SK-N-SH (cell line): ENCODE measurements around the gene CATSPER3. TPM values are rescaled to one million over a fixed set of nuclear protein-coding genes. Genes with fewer than 3 reads are reported as not detected.

Source experiments
- CTCF ChIA-PET: fragments of 300-600, 350-600 bp; formaldehyde crosslinking; extraction: SDS; loops from one replicate; lab custom pipeline; 2021; lab: Yijun Ruan, JAX
- POLR2A ChIA-PET: fragments of 350-600 bp; sonication (Branson Sonifier 250); formaldehyde crosslinking; extraction: SDS; loops from one replicate; lab custom pipeline; 2020; ENCODE audit warnings: antibody characterized with exemption, inconsistent platforms; lab: Yijun Ruan, JAX
- DNase-seq: peaks from one replicate; pipeline ENCODE4 v3.0.0; 2012
- H2AFZ ChIP-seq: fragments of 200-600 bp; sonication (generic); 2 replicates; pipeline ENCODE4 v1.8.1; 2016; ENCODE audit warnings: antibody characterized with exemption, mild to moderate bottlenecking, low read depth
- H3F3A ChIP-seq: fragments of 200-600 bp; sonication (generic); replicated peaks from 2 replicates; pipeline ENCODE3; 2016; ENCODE audit warnings: antibody characterized with exemption, mild to moderate bottlenecking; ENCODE audit not compliant: insufficient read depth
- H3K27ac ChIP-seq, 2 experiments: fragments of 200-500 bp in 1 of 2; fragments of 200-600 bp in 1 of 2; sonication (Bioruptor generic) in 1 of 2; sonication (generic), shearing (Covaris generic) in 1 of 2; 2 replicates each; pipeline versions ENCODE4 v1.5.1 to v1.6.1; 2014 to 2016; ENCODE audit warnings: low read depth in 2 of 2, inconsistent platforms in 1 of 2, low read length in 1 of 2, mild to moderate bottlenecking in 1 of 2, mixed read lengths in 1 of 2
- H3K27me3 ChIP-seq: fragments of 200-600 bp; sonication (generic), shearing (Covaris generic); 2 replicates; pipeline ENCODE4 v1.6.1; 2016; ENCODE audit warnings: mixed run types; ENCODE audit not compliant: insufficient read depth
- H3K36me3 ChIP-seq, 2 experiments: fragments of 200-500 bp in 1 of 2; fragments of 200-600 bp in 1 of 2; sonication (Bioruptor generic) in 1 of 2; sonication (generic) in 1 of 2; replicated peaks in 1 of 2; 2 replicates each; pipeline versions ENCODE3 to v1.5.1; 2014 to 2016; ENCODE audit warnings: low read length in 1 of 2, mild to moderate bottlenecking in 1 of 2; ENCODE audit not compliant: insufficient read depth in 2 of 2, control insufficient read depth in 1 of 2
- H3K4me1 ChIP-seq, 2 experiments: fragments of 200-500 bp in 1 of 2; fragments of 200-600 bp in 1 of 2; sonication (Bioruptor generic) in 1 of 2; sonication (generic), shearing (Covaris generic) in 1 of 2; 2 replicates each; pipeline versions ENCODE4 v1.5.1 to v1.6.1; 2014 to 2016; ENCODE audit warnings: low read depth in 1 of 2, low read length in 1 of 2, mixed run types in 1 of 2; ENCODE audit not compliant: insufficient read depth in 2 of 2, control insufficient read depth in 1 of 2
- H3K4me2 ChIP-seq: fragments of 200-600 bp; sonication (generic), shearing (Covaris generic); 2 replicates; pipeline ENCODE4 v1.6.1; 2017; ENCODE audit warnings: mixed run types
- H3K4me3 ChIP-seq, 2 experiments: fragments of 200-500 bp in 1 of 2; fragments of 200-600 bp in 1 of 2; sonication (Bioruptor generic) in 1 of 2; sonication (generic), shearing (Covaris generic) in 1 of 2; 2 replicates each; pipeline versions ENCODE4 v1.5.1 to v1.8.1; 2014 to 2016; ENCODE audit warnings: low read depth in 2 of 2, inconsistent platforms in 1 of 2, low read length in 1 of 2, mild to moderate bottlenecking in 1 of 2, mixed read lengths in 1 of 2, moderate library complexity in 1 of 2
- H3K79me2 ChIP-seq: fragments of 200-600 bp; sonication (generic); 2 replicates; pipeline ENCODE4 v1.8.1; 2017; ENCODE audit warnings: mild to moderate bottlenecking; ENCODE audit not compliant: insufficient read depth
- H3K9ac ChIP-seq: fragments of 200-600 bp; sonication (generic); 2 replicates; pipeline ENCODE4 v1.6.1; 2017; ENCODE audit warnings: mixed run types
- H3K9me2 ChIP-seq: fragments of 200-600 bp; sonication (generic); 2 replicates; pipeline ENCODE4 v1.6.1; 2017; ENCODE audit warnings: mixed run types
- H3K9me3 ChIP-seq: fragments of 200-600 bp; sonication (generic); 2 replicates; pipeline ENCODE4 v1.6.1; 2017; ENCODE audit warnings: mixed run types, mild to moderate bottlenecking, moderate library complexity
- H4K20me1 ChIP-seq: fragments of 200-600 bp; sonication (generic); 2 replicates; pipeline ENCODE4 v1.6.1; 2017; ENCODE audit warnings: mild to moderate bottlenecking, mixed run types; ENCODE audit not compliant: insufficient read depth
- CHD2 ChIP-seq: fragments of 150-350 bp; IDR thresholded peaks from 2 replicates; pipeline ENCODE4 v1.6.1; 2018; ENCODE audit warnings: low read length; ENCODE audit not compliant: partially characterized antibody
- CTCF ChIP-seq: fragments of 200-600 bp; sonication (generic); IDR thresholded peaks from 2 replicates; pipeline ENCODE4 v1.6.1; 2017; ENCODE audit warnings: antibody characterized with exemption, mild to moderate bottlenecking, moderate library complexity
- EP300 ChIP-seq, 2 experiments: IDR thresholded peaks; 2 replicates each; pipeline versions ENCODE4 v1.4.0 to v1.6.1; 2012; ENCODE audit warnings: borderline replicate concordance in 1 of 2, low read depth in 1 of 2, low read length in 1 of 2
- EZH2phosphoT487 ChIP-seq: fragments of 200-600 bp; sonication (generic); IDR thresholded peaks from 2 replicates; pipeline ENCODE4 v1.6.1; 2017; ENCODE audit warnings: low read depth, mixed run types, mild to moderate bottlenecking, antibody characterized with exemption, moderate library complexity, borderline replicate concordance
- FOSL2 ChIP-seq: IDR thresholded peaks from 2 replicates; pipeline ENCODE4 v1.4.0; 2012; ENCODE audit warnings: low read depth, mild to moderate bottlenecking, moderate library complexity, borderline replicate concordance
- FOXM1 ChIP-seq: IDR thresholded peaks from 2 replicates; pipeline ENCODE4 v1.4.0; 2012; ENCODE audit warnings: low read depth, mild to moderate bottlenecking
- MXI1 ChIP-seq: IDR thresholded peaks from 2 replicates; pipeline ENCODE4 v1.6.1; 2012; ENCODE audit warnings: mild to moderate bottlenecking, low read depth, low read length, improper control_type of control experiment
- NFIC ChIP-seq: IDR thresholded peaks from 2 replicates; pipeline ENCODE4 v1.4.0; 2012; ENCODE audit warnings: borderline replicate concordance
- POLR2AphosphoS5 ChIP-seq: IDR thresholded peaks from 2 replicates; pipeline ENCODE4 v1.6.1; 2012; ENCODE audit warnings: low read depth, low read length
- RAD21 ChIP-seq: IDR thresholded peaks from 2 replicates; pipeline ENCODE4 v1.6.1; 2012; ENCODE audit warnings: mild to moderate bottlenecking, low read length
- RCOR1 ChIP-seq: fragments of 150-350 bp; IDR thresholded peaks from 2 replicates; pipeline ENCODE4 v1.6.1; 2017; ENCODE audit warnings: antibody characterized with exemption, low read length
- REST ChIP-seq: IDR thresholded peaks from 2 replicates; pipeline ENCODE4 v1.6.1; 2012; ENCODE audit warnings: mild to moderate bottlenecking, low read depth, low read length, moderate library complexity
- RFX5 ChIP-seq: IDR thresholded peaks from 2 replicates; pipeline ENCODE4 v1.6.1; 2012; ENCODE audit warnings: mild to moderate bottlenecking, improper control_type of control experiment, low read length
- SIN3A ChIP-seq: IDR thresholded peaks from 2 replicates; pipeline ENCODE4 v1.6.1; 2012; ENCODE audit warnings: low read depth, mild to moderate bottlenecking, low read length, moderate library complexity, borderline replicate concordance
- TCF12 ChIP-seq: IDR thresholded peaks from 2 replicates; pipeline ENCODE4 v1.4.0; 2012
- TEAD4 ChIP-seq: IDR thresholded peaks from 2 replicates; pipeline ENCODE4 v1.4.0; 2012; ENCODE audit warnings: mild to moderate bottlenecking, borderline replicate concordance; ENCODE audit not compliant: insufficient read depth
- WGBS: methylation state at CpG from one replicate; pipeline ENCODE4 v1.1.6; 2017; ENCODE audit warnings: low lambda C conversion rate; 5-methylcytosine and 5-hydroxymethylcytosine counted together
- polyA plus RNA-seq, 3 experiments: library from polyadenylated mRNA; depleted of rRNA; stranded (reverse); fragments of >200 nt; gene quantifications; 2 replicates each; pipeline ENCODE4 v1.2.3, GENCODE V29; 2012
- TF ChIP-seq, protein P1 (sequence below): fragments of 150-350 bp; IDR thresholded peaks from 2 replicates; pipeline ENCODE4 v1.6.1; 2016; ENCODE audit warnings: mild to moderate bottlenecking, low read depth, low read length
- TF ChIP-seq, protein P2 (sequence below): IDR thresholded peaks from 2 replicates; pipeline ENCODE4 v1.4.0; 2012; ENCODE audit warnings: low read depth, borderline replicate concordance
- TF ChIP-seq, protein P3 (sequence below): IDR thresholded peaks from 2 replicates; pipeline ENCODE4 v1.4.0; 2012; ENCODE audit warnings: low read depth

Gene CATSPER3
- polyA plus RNA-seq (2012; rRNA removed) = 0.26 and 0.37 TPM in 2 replicates
- polyA plus RNA-seq (2012; cell fraction: cytosol; rRNA removed) = 0.26 and 0.33 TPM in 2 replicates
- polyA plus RNA-seq (2012; cell fraction: nucleus; rRNA removed) = 0.92 and 1.5 TPM in 2 replicates

- Histone ChIP-seq H3K9ac (no peak within 1 kb of the TSS), H3K9me2 (no peaks in the 10 kb centered on the region), H2AFZ (no peak within 1 kb of the TSS), H4K20me1 (no peaks in the 10 kb centered on the region), H3K27ac (no peak within 1 kb of the TSS), H3F3A (no peaks in the 10 kb centered on the region), H3K4me2 (no peak within 1 kb of the TSS), H3K4me3 (no peak within 1 kb of the TSS), H3K36me3 (peaks cover 0 to 9% of the 10 kb centered on the region in 2 experiments), H3K27me3 (no peaks in the 10 kb centered on the region), H3K9me3 (no peaks in the 10 kb centered on the region), H3K79me2 (no peaks in the 10 kb centered on the region), H3K4me1 (no peaks in the 10 kb centered on the region; a peak in 1 of 4 replicates)
- ChIA-PET CTCF (interaction anchor here (1.0 kb wide), 1 partner anchor 9 kb away, joined by 3 read pairs; no protein-coding TSS in a partner anchor), POLR2A (no interaction called here)
- TF ChIP-seq TEAD4 (no peak), REST (no peak), FOSL2 (no peak), CTCF (no peak), CHD2 (no peak), EZH2phosphoT487 (no peak), SIN3A (no peak), POLR2AphosphoS5 (no peak), EP300 (IDR thresholded peaks at IDR 0.05; ENCODE audit: borderline replicate concordance in 1 of 2, low read depth in 1 of 2, low read length in 1 of 2) (no peak), RCOR1 (no peak), FOXM1 (no peak), NFIC (no peak), TCF12 (no peak), RAD21 (no peak), MXI1 (no peak), RFX5 (no peak)
- TF ChIP-seq, protein P1, sequence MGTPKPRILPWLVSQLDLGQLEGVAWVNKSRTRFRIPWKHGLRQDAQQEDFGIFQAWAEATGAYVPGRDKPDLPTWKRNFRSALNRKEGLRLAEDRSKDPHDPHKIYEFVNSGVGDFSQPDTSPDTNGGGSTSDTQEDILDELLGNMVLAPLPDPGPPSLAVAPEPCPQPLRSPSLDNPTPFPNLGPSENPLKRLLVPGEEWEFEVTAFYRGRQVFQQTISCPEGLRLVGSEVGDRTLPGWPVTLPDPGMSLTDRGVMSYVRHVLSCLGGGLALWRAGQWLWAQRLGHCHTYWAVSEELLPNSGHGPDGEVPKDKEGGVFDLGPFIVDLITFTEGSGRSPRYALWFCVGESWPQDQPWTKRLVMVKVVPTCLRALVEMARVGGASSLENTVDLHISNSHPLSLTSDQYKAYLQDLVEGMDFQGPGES = no peak
- TF ChIP-seq, protein P2, sequence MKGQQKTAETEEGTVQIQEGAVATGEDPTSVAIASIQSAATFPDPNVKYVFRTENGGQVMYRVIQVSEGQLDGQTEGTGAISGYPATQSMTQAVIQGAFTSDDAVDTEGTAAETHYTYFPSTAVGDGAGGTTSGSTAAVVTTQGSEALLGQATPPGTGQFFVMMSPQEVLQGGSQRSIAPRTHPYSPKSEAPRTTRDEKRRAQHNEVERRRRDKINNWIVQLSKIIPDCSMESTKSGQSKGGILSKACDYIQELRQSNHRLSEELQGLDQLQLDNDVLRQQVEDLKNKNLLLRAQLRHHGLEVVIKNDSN = no peak
- TF ChIP-seq, protein P3, sequence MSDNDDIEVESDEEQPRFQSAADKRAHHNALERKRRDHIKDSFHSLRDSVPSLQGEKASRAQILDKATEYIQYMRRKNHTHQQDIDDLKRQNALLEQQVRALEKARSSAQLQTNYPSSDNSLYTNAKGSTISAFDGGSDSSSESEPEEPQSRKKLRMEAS = no peak
- 91% methylated on average over 3 of the region's 3 CpGs for WGBS
- no peak for DNase-seq
Measured at GRCh38 chr5:134967607-134968006, at the start of gene CATSPER3. CATSPER3 (plus strand) TSS chr5:134967907; CDS start chr5:134967992, 85 bp downstream.
